Natural killer cell (primary cell): ENCODE data around the gene TNFSF15. TPM values are rescaled to one million over a fixed set of nuclear protein-coding genes. Genes with fewer than 3 reads are reported as not detected.

ENCODE experiments used
- ATAC-seq, 3 donors: fragments of 150-1000 bp in 2 of 3; fragments of 200-7000 bp in 1 of 3; cut with Tn5 transposase; 1 replicate in 1 of 3; 2 replicates in 2 of 3; pipeline ENCODE4 v1.10.0; 2021; ENCODE audit warnings: mild to moderate bottlenecking in 2 of 3, moderate library complexity in 2 of 3
- DNase-seq, 2 donors: peaks; one replicate each; pipeline versions ENCODE4 v3.0.0 to v3.0.0-alpha.2; 2013 to 2021; ENCODE audit warnings: mixed read lengths in 1 of 2
- H3K27ac ChIP-seq: one replicate; pipeline ENCODE4 v1.5.1; 2013; ENCODE audit warnings: mild to moderate bottlenecking, low read length
- H3K27me3 ChIP-seq: one replicate; pipeline ENCODE4 v1.6.1; 2013; ENCODE audit warnings: low read length; ENCODE audit not compliant: control insufficient read depth, insufficient read depth
- H3K36me3 ChIP-seq: one replicate; pipeline ENCODE4 v1.6.1; 2013; ENCODE audit warnings: low read length; ENCODE audit not compliant: control insufficient read depth, insufficient read depth
- H3K4me1 ChIP-seq: one replicate; pipeline ENCODE4 v1.6.1; 2013; ENCODE audit warnings: low read length; ENCODE audit not compliant: control insufficient read depth, insufficient read depth
- H3K4me3 ChIP-seq: one replicate; pipeline ENCODE4 v1.5.1; 2013; ENCODE audit warnings: low read length
- H3K9me3 ChIP-seq: one replicate; pipeline ENCODE4 v1.6.1; 2013; ENCODE audit warnings: low read length; ENCODE audit not compliant: control insufficient read depth, insufficient read depth
- H3K27ac Mint-ChIP-seq, 2 donors: one replicate each; pipeline ENCODE4 v1.8.0; 2022; ENCODE audit warnings: mild to moderate bottlenecking in 2 of 2, mixed read lengths in 2 of 2, moderate library complexity in 1 of 2
- H3K27me3 Mint-ChIP-seq, 2 donors: one replicate each; pipeline ENCODE4 v1.8.0; 2022; ENCODE audit warnings: low read depth in 2 of 2, mixed read lengths in 2 of 2
- H3K36me3 Mint-ChIP-seq: one replicate; pipeline ENCODE4 v1.8.0; 2022; ENCODE audit warnings: mixed read lengths
- H3K4me1 Mint-ChIP-seq, 2 donors: one replicate each; pipeline ENCODE4 v1.8.0; 2022; ENCODE audit warnings: mixed read lengths in 2 of 2
- H3K4me3 Mint-ChIP-seq: one replicate; pipeline ENCODE4 v1.8.0; 2022; ENCODE audit warnings: mild to moderate bottlenecking, moderate library complexity, mixed read lengths
- H3K9me3 Mint-ChIP-seq, 2 donors: one replicate each; pipeline ENCODE4 v1.8.0; 2022; ENCODE audit warnings: mixed read lengths in 2 of 2
- WGBS: methylation state at CpG from one replicate; pipeline ENCODE4 v1.1.7; 2013; ENCODE audit warnings: missing lambda C conversion rate; ENCODE audit not compliant: insufficient coverage; 5-methylcytosine and 5-hydroxymethylcytosine counted together
- intact Hi-C: fragments of 100-400 bp; cut with micrococcal nuclease; formaldehyde crosslinking; loops from one replicate; pipeline ENCODE4 v1.14.2; 2022
- total RNA-seq, 4 donors: library from RNA; stranded (reverse); fragments of 120-200 nt in 1 of 4; gene quantifications; one replicate each; pipeline versions ENCODE4 v1.2.3 to v1.2.4, GENCODE V29; 2013 to 2022
- TF ChIP-seq, protein P1 (sequence below): fragments of 200-600 bp; IDR thresholded peaks from one replicate; pipeline ENCODE4 v1.8.0; 2022; ENCODE audit warnings: antibody characterized with exemption

TNFSF15 gene
- total RNA-seq, 3 donors from 2014 or later (not counting 1 experiment from before 2014, with no cell fraction given): not detected

DNA sequence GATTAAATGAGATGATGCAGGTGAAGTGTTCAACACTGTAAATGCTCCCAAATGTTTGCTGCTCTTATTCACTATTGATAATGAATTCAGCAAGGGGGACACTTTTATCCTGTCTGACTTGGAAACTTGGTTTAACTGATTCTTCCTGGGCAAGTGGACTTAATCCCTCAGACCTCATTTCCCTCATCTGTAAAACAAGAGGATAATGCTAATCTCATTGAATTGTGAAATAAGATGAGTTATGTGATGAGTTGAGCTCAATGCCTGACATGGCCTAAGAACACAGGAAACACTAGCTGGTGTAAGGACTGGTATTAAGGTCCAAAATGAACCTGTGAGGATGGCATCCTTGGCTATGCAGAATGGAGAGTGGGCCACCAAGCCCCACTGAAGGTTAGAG lies 23.3 kb downstream of the TNFSF15 start:
- H3K9me3 ChIP-seq: no peaks in the 10 kb centered on the region
- H3K9me3 Mint-ChIP-seq: no peaks in the 10 kb centered on the region
- H3K36me3 ChIP-seq: no peaks in the 10 kb centered on the region
- no peak overlapping the region for H3K27ac Mint-ChIP-seq
- no peak for DNase-seq
- H3K27me3 Mint-ChIP-seq: peaks cover 6 to 16% of the 10 kb centered on the region in 2 donors
- intact Hi-C loops: no loop called here
- no peaks in the 10 kb centered on the region for H3K4me1 Mint-ChIP-seq
- H3K27ac ChIP-seq: no peak overlapping the region
- TF ChIP-seq, protein P1, sequence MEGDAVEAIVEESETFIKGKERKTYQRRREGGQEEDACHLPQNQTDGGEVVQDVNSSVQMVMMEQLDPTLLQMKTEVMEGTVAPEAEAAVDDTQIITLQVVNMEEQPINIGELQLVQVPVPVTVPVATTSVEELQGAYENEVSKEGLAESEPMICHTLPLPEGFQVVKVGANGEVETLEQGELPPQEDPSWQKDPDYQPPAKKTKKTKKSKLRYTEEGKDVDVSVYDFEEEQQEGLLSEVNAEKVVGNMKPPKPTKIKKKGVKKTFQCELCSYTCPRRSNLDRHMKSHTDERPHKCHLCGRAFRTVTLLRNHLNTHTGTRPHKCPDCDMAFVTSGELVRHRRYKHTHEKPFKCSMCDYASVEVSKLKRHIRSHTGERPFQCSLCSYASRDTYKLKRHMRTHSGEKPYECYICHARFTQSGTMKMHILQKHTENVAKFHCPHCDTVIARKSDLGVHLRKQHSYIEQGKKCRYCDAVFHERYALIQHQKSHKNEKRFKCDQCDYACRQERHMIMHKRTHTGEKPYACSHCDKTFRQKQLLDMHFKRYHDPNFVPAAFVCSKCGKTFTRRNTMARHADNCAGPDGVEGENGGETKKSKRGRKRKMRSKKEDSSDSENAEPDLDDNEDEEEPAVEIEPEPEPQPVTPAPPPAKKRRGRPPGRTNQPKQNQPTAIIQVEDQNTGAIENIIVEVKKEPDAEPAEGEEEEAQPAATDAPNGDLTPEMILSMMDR: no peak
- peaks cover 3% of the 10 kb centered on the region for H3K4me1 ChIP-seq
- H3K36me3 Mint-ChIP-seq: no peaks in the 10 kb centered on the region
- H3K4me3 ChIP-seq: no peak overlapping the region
- ATAC-seq: no peak
- H3K4me3 Mint-ChIP-seq: no peak overlapping the region
- H3K27me3 ChIP-seq: no peaks in the 10 kb centered on the region

DNA sequence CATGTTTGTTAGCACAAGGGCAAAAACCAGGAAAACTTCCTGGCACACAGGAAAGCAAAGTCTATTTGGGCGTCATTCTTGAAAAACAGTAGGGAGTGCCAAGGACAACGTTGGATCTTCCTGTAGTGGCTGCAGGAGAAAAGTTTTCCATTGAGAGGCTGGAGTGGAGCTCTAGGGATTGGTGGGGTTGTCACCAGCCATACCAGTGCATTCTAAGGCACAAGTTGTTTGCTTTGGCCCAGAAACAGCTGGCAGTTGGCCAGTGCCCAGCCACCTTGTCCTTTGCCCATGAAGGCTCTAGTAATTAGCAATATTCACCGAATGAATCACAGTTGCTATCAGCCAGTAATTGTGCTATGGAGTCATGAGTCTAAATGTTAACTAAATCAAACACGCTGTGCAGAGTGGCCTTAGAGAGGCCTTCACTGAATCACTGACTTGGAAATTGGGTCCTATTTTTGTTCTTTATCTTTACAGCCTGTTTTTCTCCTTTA lies 26.4 kb downstream of the TNFSF15 start:
- no peaks in the 10 kb centered on the region for H3K4me1 ChIP-seq
- H3K4me3 ChIP-seq: no peak overlapping the region
- Mint-ChIP-seq H3K36me3 (no peaks in the 10 kb centered on the region), H3K4me3 (no peak overlapping the region), H3K27me3 (peaks cover 9 to 29% of the 10 kb centered on the region in 2 donors), H3K4me1 (no peaks in the 10 kb centered on the region), H3K9me3 (no peaks in the 10 kb centered on the region), H3K27ac (no peak overlapping the region)
- no peak for ATAC-seq
- 95% methylated on average over 4 of the region's 4 CpGs for WGBS
- intact Hi-C loops: no loop called here
- no peak overlapping the region for H3K27ac ChIP-seq
- no peaks in the 10 kb centered on the region for H3K9me3 ChIP-seq
- DNase-seq: no peak
- no peaks in the 10 kb centered on the region for H3K27me3 ChIP-seq
- no peaks in the 10 kb centered on the region for H3K36me3 ChIP-seq
- TF ChIP-seq, protein P1: no peak

DNA sequence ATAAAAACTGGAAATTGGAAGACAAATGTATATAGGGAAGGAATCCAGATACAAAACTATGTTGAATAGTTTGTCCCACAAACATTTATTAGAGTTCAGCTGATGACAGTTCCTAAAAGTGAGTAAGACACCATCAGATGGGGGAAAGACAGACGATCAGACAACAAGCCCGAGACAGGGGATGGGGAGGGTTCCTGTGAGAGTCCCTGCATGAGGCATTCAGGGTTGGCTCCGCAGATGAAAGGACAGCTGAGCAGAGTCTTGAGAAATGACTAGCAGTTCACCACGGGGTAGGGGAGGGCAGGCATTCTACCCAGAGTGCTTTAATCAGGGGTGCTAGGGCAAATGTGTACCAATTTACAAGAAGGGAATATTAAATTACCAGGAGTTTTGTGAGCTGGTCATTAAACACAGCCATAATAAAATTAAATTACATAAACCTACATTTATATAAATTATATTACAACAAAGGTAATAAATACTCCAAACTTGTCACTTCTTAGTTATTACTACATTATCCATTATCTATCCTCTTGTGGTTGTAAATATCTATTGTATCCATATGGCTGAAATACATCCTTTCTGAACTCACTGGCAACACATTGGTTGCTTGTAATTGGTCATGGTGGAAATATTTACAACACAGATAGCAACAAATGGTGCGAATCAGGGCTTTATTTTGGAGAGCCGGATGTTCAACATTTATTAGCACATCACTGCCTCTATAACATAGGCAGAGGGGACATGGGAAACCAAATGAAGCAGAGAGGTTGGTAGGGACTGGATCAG lies 27.8 kb downstream of the TNFSF15 start:
- Mint-ChIP-seq H3K27me3 (peaks cover 9 to 29% of the 10 kb centered on the region in 2 donors), H3K9me3 (no peaks in the 10 kb centered on the region), H3K27ac (no peak overlapping the region), H3K36me3 (no peaks in the 10 kb centered on the region), H3K4me1 (no peaks in the 10 kb centered on the region), H3K4me3 (no peak overlapping the region)
- TF ChIP-seq, protein P1: no peak
- 59% methylated on average over 6 of the region's 6 CpGs for WGBS
- H3K27ac ChIP-seq: no peak overlapping the region
- peak in 1 of 2 donors; percentile 58 for DNase-seq
- no peaks in the 10 kb centered on the region for H3K36me3 ChIP-seq
- no peak for ATAC-seq
- H3K4me3 ChIP-seq: no peak overlapping the region
- no peaks in the 10 kb centered on the region for H3K9me3 ChIP-seq
- H3K27me3 ChIP-seq: no peaks in the 10 kb centered on the region
- no peaks in the 10 kb centered on the region for H3K4me1 ChIP-seq
- intact Hi-C loops: no loop called here
